ENCODE measurements around the gene CDK19.

DNA sequence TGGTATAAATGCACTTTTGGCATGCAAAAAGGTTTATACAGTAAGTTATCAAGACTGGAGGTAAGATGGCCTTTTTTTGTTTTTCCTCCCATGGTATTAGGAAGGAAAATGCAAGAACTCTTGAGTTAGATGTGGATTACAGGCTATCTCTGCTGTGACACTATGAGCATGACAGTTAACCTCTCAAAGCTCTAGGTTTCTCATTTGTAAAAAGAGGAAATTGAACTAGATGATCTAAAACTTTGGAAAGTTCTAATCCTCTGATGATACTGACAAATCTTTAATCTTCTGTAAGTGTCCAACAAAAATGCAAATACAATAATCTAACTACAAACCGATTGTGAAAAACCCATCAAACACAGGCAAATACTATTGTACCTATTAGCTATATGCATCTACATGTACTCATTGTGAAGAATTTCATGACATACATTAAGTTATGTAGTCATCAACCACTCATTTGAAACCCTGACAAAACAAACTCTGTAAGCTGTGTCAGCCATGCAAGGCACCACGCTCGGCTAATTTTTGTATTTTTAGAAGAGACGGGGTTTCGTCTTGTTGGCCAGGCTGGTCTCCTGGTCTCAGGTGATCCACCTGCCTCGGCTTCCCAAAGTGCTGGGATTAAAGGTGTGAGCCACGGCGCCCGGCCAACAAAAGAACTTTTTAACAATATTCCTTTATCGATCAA, 4.2 kb downstream of the CDK19 start:
- TF ChIP-seq POLR2A (IDR thresholded peaks at IDR 0.05; ENCODE audit: low read length) (no peak), GATA1 (IDR thresholded peaks at IDR 0.05; ENCODE audit: low read depth, low read length) (no peak)

Measured in erythroblast (primary cell).